ENCODE measurements around the gene PLGRKT.

GRCh38 chr9:5364294-5365024 lies 73.3 kb downstream of the PLGRKT start:
- TF ChIP-seq CTCF (conservative IDR thresholded peaks at IDR 0.05) (no peak), EZH2 (IDR thresholded peaks at IDR 0.05; ENCODE audit: low read depth) (no peak)

All from PC-9 (cell line).